Ishikawa (cell line): ENCODE data around the gene ABCG1.

Source experiments
- EP300 ChIP-seq: IDR thresholded peaks from 2 replicates; pipeline ENCODE4 v1.6.1; 2012; ENCODE audit warnings: borderline replicate concordance
- MAX ChIP-seq: IDR thresholded peaks from 2 replicates; pipeline ENCODE4 v1.6.1; 2012
- ZBTB7A ChIP-seq: IDR thresholded peaks from 2 replicates; pipeline ENCODE4 v1.6.1; 2012; ENCODE audit warnings: low read depth
- TF ChIP-seq, protein P1 (sequence below): IDR thresholded peaks from 2 replicates; pipeline ENCODE4 v1.6.1; 2012; ENCODE audit warnings: low read depth, mild to moderate bottlenecking

DNA sequence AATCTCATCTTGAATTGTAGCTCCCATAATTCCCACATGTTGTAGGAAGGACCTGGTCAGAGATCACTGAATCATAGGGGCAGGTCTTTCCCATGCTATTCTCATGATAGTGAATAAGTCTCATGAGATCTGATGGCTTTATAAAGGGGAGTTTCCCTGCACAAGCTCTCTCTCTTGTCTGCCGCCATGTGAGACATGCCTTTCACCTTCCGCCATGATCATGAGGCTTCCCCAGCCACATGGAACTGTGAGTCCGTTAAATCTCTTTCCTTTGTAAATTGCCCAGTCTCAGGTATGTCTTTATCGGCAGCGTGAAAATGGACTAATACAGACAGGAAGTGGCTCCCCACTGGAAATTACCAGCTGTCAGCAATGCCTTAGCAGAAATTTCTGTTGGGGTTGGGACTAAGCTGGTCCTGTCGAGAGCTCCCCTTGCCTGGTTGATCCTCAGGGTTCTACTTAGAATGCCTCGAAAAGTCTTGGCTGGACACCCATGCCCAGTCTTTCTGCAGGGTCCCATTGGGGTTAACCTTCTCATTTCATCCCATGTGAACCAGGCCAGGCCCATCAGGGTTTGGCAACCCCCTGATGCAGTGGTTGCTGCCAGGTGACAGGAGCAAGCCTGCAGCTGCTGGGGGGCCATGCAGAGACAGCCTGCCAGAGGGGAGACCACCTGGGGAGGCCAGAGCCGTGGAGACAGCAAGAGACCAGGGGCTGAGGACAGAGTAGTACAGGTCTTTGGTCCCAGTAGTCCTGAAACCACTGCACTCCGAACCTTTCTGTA lies 2.8 kb upstream of the ABCG1 start:
- no peak for TF ChIP-seq ZBTB7A
- TF ChIP-seq, protein P1, sequence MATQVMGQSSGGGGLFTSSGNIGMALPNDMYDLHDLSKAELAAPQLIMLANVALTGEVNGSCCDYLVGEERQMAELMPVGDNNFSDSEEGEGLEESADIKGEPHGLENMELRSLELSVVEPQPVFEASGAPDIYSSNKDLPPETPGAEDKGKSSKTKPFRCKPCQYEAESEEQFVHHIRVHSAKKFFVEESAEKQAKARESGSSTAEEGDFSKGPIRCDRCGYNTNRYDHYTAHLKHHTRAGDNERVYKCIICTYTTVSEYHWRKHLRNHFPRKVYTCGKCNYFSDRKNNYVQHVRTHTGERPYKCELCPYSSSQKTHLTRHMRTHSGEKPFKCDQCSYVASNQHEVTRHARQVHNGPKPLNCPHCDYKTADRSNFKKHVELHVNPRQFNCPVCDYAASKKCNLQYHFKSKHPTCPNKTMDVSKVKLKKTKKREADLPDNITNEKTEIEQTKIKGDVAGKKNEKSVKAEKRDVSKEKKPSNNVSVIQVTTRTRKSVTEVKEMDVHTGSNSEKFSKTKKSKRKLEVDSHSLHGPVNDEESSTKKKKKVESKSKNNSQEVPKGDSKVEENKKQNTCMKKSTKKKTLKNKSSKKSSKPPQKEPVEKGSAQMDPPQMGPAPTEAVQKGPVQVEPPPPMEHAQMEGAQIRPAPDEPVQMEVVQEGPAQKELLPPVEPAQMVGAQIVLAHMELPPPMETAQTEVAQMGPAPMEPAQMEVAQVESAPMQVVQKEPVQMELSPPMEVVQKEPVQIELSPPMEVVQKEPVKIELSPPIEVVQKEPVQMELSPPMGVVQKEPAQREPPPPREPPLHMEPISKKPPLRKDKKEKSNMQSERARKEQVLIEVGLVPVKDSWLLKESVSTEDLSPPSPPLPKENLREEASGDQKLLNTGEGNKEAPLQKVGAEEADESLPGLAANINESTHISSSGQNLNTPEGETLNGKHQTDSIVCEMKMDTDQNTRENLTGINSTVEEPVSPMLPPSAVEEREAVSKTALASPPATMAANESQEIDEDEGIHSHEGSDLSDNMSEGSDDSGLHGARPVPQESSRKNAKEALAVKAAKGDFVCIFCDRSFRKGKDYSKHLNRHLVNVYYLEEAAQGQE, result no peak
- TF ChIP-seq EP300, result no peak
- no peak for TF ChIP-seq MAX
